ENCODE data around the gene PLXNA4.

DNA sequence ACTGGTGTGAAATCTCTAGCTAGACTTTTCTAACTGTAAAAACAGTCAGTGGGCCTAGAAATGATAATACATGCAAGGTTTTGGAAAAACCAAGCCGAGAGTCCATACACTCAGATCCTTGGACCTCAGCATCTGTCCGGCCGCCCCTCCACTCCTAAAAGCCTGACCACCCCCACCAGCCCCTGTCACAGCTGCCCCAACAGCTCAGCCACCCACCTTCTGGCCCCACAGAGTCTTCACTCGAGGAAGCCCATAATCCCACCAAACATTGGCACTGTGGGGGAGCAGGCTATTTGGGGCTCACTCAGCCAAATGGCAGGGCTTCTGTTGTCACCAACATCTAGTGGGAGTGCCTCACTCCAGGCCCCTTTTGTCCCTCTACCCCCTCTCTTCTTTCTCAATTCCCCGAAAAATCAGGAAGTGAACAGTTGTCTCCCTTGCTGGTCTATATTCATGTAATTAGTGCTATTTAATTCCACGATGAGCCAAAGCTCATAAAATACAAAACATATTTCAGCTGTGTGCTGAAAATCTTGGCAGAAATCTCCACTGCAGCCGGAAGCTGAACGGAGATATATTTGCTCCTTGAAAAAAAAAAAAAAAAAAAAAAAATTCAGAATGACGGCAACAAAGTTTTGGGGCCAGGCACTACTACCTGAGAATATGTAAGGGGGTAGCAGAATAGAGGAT, 55.5 kb downstream of the PLXNA4 start:
- TF ChIP-seq POLR2A (IDR thresholded peaks at IDR 0.05; ENCODE audit: low read depth, low read length) (no peak), TAF1 (IDR thresholded peaks at IDR 0.05; ENCODE audit: low read depth, low read length) (no peak), POLR2AphosphoS5 (IDR thresholded peaks at IDR 0.05; ENCODE audit: low read depth, low read length) (no peak), POU2F2 (IDR thresholded peaks at IDR 0.05; ENCODE audit: low read depth, low read length) (no peak)
